Keratinocyte (primary cell): ENCODE results near the gene RNU2-63P.

ENCODE experiments used
- CTCF ChIP-seq, 3 experiments: IDR thresholded peaks in 1 of 3; conservative IDR thresholded peaks in 1 of 3; optimal IDR thresholded peaks in 1 of 3; 2 replicates in 2 of 3; 3 replicates in 1 of 3; pipeline versions ENCODE3 to v1.5.1; 2011; ENCODE audit warnings: low read length in 3 of 3, mild to moderate bottlenecking in 3 of 3, moderate library complexity in 2 of 3, control low read depth in 1 of 3, inconsistent platforms in 1 of 3; ENCODE audit not compliant: insufficient read depth in 2 of 3; ENCODE audit errors: extremely low read depth in 1 of 3
- EZH2 ChIP-seq: IDR thresholded peaks from one replicate; pipeline ENCODE4 v1.6.1; 2012; ENCODE audit warnings: inconsistent platforms, mild to moderate bottlenecking, low read length, moderate library complexity

GRCh38 chr2:88016086-88016959 lies at the start of gene RNU2-63P:
- TF ChIP-seq CTCF (optimal IDR thresholded peaks at IDR 0.05 in 1 of 3, IDR thresholded peaks at IDR 0.05 in 1 of 3, conservative IDR thresholded peaks at IDR 0.05 in 1 of 3; ENCODE audit: extremely low read depth in 1 of 3, insufficient read depth in 2 of 3, low read length in 3 of 3) (no peak), EZH2 (no peak)
